OCI-LY7 (cell line): ENCODE results near the gene BTN1A1. TPM values are rescaled to one million over a fixed set of nuclear protein-coding genes. Genes with fewer than 3 reads are reported as not detected.
A peak's percentile ranks its signal among the peaks of the same experiment; 100 is the strongest.

ENCODE experiments used
- BruUV-seq: library from RNA; stranded (reverse); fragments of 400-500 nt; replicated peaks from 2 replicates; lab custom pipeline; 2021; lab: Mats Ljungman, UMichigan
- CTCF ChIA-PET: fragments of 300-600 bp; sonication (Branson Sonifier 250); formaldehyde crosslinking; loops from one replicate; lab custom pipeline; 2022; ENCODE audit warnings: antibody characterized with exemption; ENCODE audit not compliant: unreplicated experiment; lab: Charles Lee
- POLR2A ChIA-PET: fragments of 300-600 bp; sonication (Branson Sonifier 250); formaldehyde crosslinking; loops from one replicate; lab custom pipeline; 2022; ENCODE audit warnings: antibody characterized with exemption; lab: Charles Lee
- DNase-seq: peaks from one replicate; pipeline ENCODE4 v3.0.0-alpha.2; 2015; ENCODE audit warnings: low spot score
- H2AFZ ChIP-seq: fragments of 200-600 bp; sonication (generic), shearing (Covaris generic); 2 replicates; pipeline ENCODE4 v1.6.1; 2014; ENCODE audit warnings: mild to moderate bottlenecking, antibody characterized with exemption, low read length, moderate library complexity
- H3K27ac ChIP-seq: fragments of 200-600 bp; sonication (generic); 2 replicates; pipeline ENCODE4 v1.5.1; 2014; ENCODE audit warnings: mixed run types, low read depth, mild to moderate bottlenecking, moderate library complexity, low read length, inconsistent platforms; ENCODE audit not compliant: poor library complexity, severe bottlenecking
- H3K36me3 ChIP-seq: fragments of 200-600 bp; sonication (generic); 2 replicates; pipeline ENCODE4 v1.6.1; 2014; ENCODE audit warnings: mild to moderate bottlenecking, antibody characterized with exemption, low read length, moderate library complexity, mixed read lengths; ENCODE audit not compliant: insufficient read depth
- H3K4me1 ChIP-seq: fragments of 200-600 bp; sonication (generic); 2 replicates; pipeline ENCODE4 v1.5.1; 2014; ENCODE audit warnings: mild to moderate bottlenecking, low read length; ENCODE audit not compliant: insufficient read depth, poor library complexity, severe bottlenecking
- H3K4me2 ChIP-seq: fragments of 200-600 bp; sonication (generic); 2 replicates; pipeline ENCODE4 v1.6.1; 2014; ENCODE audit warnings: mild to moderate bottlenecking, low read length
- H3K4me3 ChIP-seq: fragments of 200-600 bp; sonication (generic); 2 replicates; pipeline ENCODE4 v1.5.1; 2014; ENCODE audit warnings: mild to moderate bottlenecking, low read depth, low read length; ENCODE audit not compliant: poor library complexity, severe bottlenecking
- H3K79me2 ChIP-seq: fragments of 200-600 bp; sonication (generic); 2 replicates; pipeline ENCODE4 v1.6.1; 2016; ENCODE audit warnings: low read depth, mild to moderate bottlenecking, low read length, moderate library complexity, mixed read lengths; ENCODE audit not compliant: insufficient read depth
- H3K9me2 ChIP-seq: fragments of 200-600 bp; sonication (generic); 2 replicates; pipeline ENCODE4 v1.6.1; 2016; ENCODE audit warnings: mild to moderate bottlenecking, low read length, mixed read lengths; ENCODE audit not compliant: insufficient read depth
- H3K9me3 ChIP-seq: fragments of 200-600 bp; sonication (generic); 2 replicates; pipeline ENCODE4 v1.6.1; 2014; ENCODE audit warnings: mild to moderate bottlenecking, mixed run types, low read length, mixed read lengths
- H4K20me1 ChIP-seq: fragments of 200-600 bp; sonication (generic); 2 replicates; pipeline ENCODE4 v1.6.1; 2014; ENCODE audit warnings: mild to moderate bottlenecking, antibody characterized with exemption, low read length, moderate library complexity, mixed read lengths; ENCODE audit not compliant: insufficient read depth
- EZH2phosphoT487 ChIP-seq: fragments of 200-600 bp; sonication (generic); IDR thresholded peaks from 2 replicates; pipeline ENCODE4 v1.6.1; 2018; ENCODE audit warnings: low read depth, borderline replicate concordance, mild to moderate bottlenecking, mixed run types, antibody characterized with exemption, low read length, moderate library complexity, mixed read lengths
- intact Hi-C: fragments of 100-400 bp; cut with micrococcal nuclease; formaldehyde crosslinking; loops from one replicate; pipeline ENCODE4 v1.10.0; 2022; ENCODE audit not compliant: unreplicated experiment
- total RNA-seq, 2 experiments: library from RNA; depleted of rRNA in 1 of 2; stranded (reverse); fragments of >200 nt in 1 of 2; shearing (Covaris generic) in 1 of 2; gene quantifications; 2 replicates each; pipeline ENCODE4 v1.2.3, GENCODE V29; 2014 to 2022
- TF ChIP-seq, protein P1 (sequence below): fragments of 200-600 bp; sonication (generic); conservative IDR thresholded peaks from 2 replicates; pipeline ENCODE4 v1.5.1; 2014; ENCODE audit warnings: mild to moderate bottlenecking, antibody characterized with exemption, low read length, moderate library complexity, mixed read lengths

Gene BTN1A1
- total RNA-seq, 2 experiments from 2014 or later = 0.25 to 1.0 TPM

DNA sequence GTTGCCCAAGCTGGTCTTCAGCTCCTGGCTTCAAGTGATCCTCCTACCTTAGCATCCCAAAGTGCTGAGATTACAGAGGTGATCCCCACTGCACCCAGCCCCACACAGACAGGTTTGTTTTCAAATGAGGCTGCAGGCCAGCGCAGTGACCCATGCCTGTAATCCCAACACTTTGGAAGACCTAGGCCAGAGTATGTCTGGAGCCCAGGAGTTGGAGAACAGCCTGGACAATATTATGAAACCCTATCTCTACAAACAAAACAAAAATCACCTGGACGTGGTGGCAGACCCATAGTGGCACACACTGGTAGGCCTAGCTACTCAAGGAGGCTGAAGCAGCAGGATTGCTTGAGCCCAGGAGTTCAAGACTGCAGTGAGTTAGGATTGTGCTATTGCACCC is 30.1 kb downstream of the BTN1A1 start:
- no peak overlapping the region for H3K27ac ChIP-seq
- no peak overlapping the region for H2AFZ ChIP-seq
- BruUV-seq = no TSS peak
- ChIA-PET CTCF (no interaction called here), POLR2A (interaction anchor here (0.9 kb wide), 1 partner anchor 26 kb away, joined by 3 read pairs; no protein-coding TSS in a partner anchor)
- no peak overlapping the region for H3K4me3 ChIP-seq
- H3K4me2 ChIP-seq = no peak overlapping the region
- no peaks in the 10 kb centered on the region for H4K20me1 ChIP-seq
- H3K9me2 ChIP-seq = no peaks in the 10 kb centered on the region
- H3K9me3 ChIP-seq = no peaks in the 10 kb centered on the region
- TF ChIP-seq EZH2phosphoT487 = no peak
- TF ChIP-seq, protein P1, sequence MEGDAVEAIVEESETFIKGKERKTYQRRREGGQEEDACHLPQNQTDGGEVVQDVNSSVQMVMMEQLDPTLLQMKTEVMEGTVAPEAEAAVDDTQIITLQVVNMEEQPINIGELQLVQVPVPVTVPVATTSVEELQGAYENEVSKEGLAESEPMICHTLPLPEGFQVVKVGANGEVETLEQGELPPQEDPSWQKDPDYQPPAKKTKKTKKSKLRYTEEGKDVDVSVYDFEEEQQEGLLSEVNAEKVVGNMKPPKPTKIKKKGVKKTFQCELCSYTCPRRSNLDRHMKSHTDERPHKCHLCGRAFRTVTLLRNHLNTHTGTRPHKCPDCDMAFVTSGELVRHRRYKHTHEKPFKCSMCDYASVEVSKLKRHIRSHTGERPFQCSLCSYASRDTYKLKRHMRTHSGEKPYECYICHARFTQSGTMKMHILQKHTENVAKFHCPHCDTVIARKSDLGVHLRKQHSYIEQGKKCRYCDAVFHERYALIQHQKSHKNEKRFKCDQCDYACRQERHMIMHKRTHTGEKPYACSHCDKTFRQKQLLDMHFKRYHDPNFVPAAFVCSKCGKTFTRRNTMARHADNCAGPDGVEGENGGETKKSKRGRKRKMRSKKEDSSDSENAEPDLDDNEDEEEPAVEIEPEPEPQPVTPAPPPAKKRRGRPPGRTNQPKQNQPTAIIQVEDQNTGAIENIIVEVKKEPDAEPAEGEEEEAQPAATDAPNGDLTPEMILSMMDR = no peak
- H3K79me2 ChIP-seq = no peaks in the 10 kb centered on the region
- DNase-seq = no peak
- intact Hi-C loops = no loop called here
- H3K4me1 ChIP-seq = peaks cover 27% of the 10 kb centered on the region
- H3K36me3 ChIP-seq = no peaks in the 10 kb centered on the region

DNA sequence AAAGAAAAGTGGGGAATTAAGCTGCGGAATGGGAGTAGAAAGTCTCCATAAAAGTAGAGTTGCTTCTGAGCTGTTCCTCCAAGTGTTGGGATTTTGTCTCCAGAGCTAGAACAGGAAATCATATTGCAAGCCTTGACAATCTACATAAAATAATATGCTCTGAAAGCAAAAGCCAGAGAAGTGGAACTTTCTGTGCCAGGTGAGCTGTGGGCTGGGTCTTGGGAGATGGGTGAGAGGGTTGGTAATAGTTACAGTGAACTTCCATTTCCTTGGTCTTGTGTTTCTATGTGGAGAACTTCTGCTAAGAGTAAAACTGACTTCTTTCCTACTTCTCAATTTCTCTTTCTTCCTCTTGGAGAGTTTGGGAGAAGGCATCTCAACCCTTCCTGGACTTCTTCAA is 31.8 kb downstream of the BTN1A1 start:
- DNase-seq = no peak
- Histone ChIP-seq H3K4me1 (peaks cover 44% of the 10 kb centered on the region), H3K79me2 (no peaks in the 10 kb centered on the region), H3K36me3 (no peaks in the 10 kb centered on the region), H3K9me3 (no peaks in the 10 kb centered on the region), H3K27ac (peak overlapping the region; percentile 93), H3K4me3 (peak overlapping the region; percentile 69), H3K4me2 (peak overlapping the region; percentile 80), H3K9me2 (no peaks in the 10 kb centered on the region), H2AFZ (peak overlapping the region; percentile 69; the same call in 1 of the 2 replicates), H4K20me1 (no peaks in the 10 kb centered on the region)
- intact Hi-C loops = loop anchor here (1.0 to 2.0 kb wide), 3 partner anchors 11 to 57 kb away; no protein-coding TSS in a partner anchor
- ChIA-PET POLR2A (interaction anchor here (0.6 to 3.0 kb wide), 10 partner anchors 9 to 1169 kb away, joined by 3 to 25 read pairs (median 5); partner anchors contain the start of genes BTN1A1 and BTN2A2), CTCF (no interaction called here)
- no TSS peak for BruUV-seq
- no peak for TF ChIP-seq EZH2phosphoT487
- TF ChIP-seq, protein P1 = no peak
